SK-MEL-5 (cell line): ENCODE measurements around the gene ATF3. TPM values are rescaled to one million over a fixed set of nuclear protein-coding genes. Genes with fewer than 3 reads are reported as not detected.

Experiments used
- DNase-seq: peaks from one replicate; pipeline ENCODE4 v3.0.0-alpha.2; 2016; ENCODE audit warnings: low read depth, low spot score
- in situ Hi-C: cut with HindIII; loops from 2 replicates; pipeline ENCODE4 v1.10.0; 2016; ENCODE audit warnings: low sequenced_read_pairs, high pct_unique_total_duplicates, low pct_unique_long_range_greater_than_20kb
- polyA plus RNA-seq, 2 experiments: library from polyadenylated mRNA; depleted of rRNA; stranded (reverse); fragments of >200 nt; gene quantifications; 2 replicates each; pipeline ENCODE4 v1.2.3, GENCODE V29; 2015
- total RNA-seq: library from RNA; depleted of rRNA; stranded (reverse); fragments of >200 nt; shearing (Covaris generic); gene quantifications from 2 replicates; pipeline ENCODE4 v1.2.3, GENCODE V29; 2014; rRNA removed

ATF3 gene
- 10.5 and 11.9 TPM in 2 replicates for total RNA-seq
- polyA plus RNA-seq (2015; cell fraction: cytosol; rRNA removed), result 16.9 and 20.2 TPM in 2 replicates
- polyA plus RNA-seq (2015; cell fraction: nucleus; rRNA removed), result 17.3 and 29.6 TPM in 2 replicates

- in situ Hi-C loops, result no loop called here
- peak; percentile 98 for DNase-seq
Measured at GRCh38 chr1:212608392-212608958, at the start of gene ATF3. Gene ATF3 (plus strand): TSS chr1:212608761. CDS start chr1:212615022, 6,261 bp downstream.

DNA sequence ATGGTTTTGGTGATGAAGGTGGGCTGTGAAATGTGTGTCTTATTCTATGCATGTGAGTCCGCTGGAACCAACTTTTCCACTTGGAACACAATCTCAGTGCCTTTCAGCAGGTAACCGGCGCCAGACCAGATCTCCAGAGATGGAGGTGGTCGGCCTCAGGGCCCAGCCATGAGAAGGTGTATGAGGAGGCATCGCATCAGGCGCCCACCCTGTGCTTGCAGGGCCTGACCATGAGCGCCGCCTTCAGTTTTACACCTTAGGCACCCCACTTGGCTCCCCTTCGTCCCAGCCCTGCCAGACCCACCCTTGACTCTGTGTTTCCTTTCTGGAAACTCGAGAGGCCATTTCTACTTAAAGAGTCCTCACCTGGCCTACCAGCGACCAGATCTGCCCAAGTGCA lies 48.6 kb upstream of the ATF3 start:
- DNase-seq, result no peak
- in situ Hi-C loops, result no loop called here

DNA sequence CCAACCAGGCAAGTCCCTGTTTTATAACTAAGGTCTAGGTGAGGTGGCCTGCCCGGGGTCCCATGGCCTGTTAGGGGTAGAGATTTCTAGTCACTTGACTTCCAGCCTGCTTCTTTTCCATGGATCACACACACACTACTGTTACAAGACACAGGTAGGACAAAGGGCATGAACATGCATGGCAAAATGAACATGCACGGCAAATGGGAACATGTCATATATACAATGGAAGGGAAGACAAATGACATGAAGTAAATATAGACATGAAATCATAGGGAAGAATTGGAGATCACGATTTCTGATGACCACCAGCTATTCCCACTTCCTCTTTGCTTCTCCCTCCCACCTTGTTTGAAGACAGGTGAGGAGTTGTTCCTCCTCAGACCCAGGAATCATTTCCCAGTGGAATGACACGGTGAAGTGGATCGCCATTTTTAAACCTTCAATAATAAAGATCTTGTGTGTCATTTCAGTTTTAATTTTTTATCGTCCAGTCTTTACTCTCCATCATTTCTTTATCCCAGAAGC lies 47.6 kb upstream of the ATF3 start:
- in situ Hi-C loops, result no loop called here
- no peak for DNase-seq

DNA sequence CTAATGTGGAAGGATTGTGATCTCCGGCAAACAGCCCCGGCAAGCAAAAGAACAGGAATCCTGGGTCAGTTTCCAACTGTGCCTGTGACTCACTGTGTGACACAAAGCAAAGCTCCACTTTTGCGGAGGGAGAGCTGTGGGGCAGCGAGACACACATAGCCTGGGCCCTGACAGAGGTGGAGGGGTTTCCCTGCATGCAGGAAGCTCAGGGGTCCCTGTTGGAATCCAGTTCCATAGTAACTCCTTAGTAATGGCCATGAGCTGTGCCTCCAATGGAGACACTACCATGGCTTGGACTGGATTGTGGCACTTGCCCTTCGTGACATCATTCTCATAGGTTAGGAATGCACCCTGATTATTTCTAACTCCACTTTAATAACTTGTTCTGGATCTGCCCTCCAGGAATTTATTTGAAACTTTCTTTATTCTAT lies 47.0 kb upstream of the ATF3 start:
- DNase-seq, result no peak
- in situ Hi-C loops, result no loop called here

- in situ Hi-C loops, result no loop called here
- DNase-seq, result no peak
Measured at GRCh38 chr1:212562771-212563170, 45.8 kb upstream of the ATF3 start.

DNA sequence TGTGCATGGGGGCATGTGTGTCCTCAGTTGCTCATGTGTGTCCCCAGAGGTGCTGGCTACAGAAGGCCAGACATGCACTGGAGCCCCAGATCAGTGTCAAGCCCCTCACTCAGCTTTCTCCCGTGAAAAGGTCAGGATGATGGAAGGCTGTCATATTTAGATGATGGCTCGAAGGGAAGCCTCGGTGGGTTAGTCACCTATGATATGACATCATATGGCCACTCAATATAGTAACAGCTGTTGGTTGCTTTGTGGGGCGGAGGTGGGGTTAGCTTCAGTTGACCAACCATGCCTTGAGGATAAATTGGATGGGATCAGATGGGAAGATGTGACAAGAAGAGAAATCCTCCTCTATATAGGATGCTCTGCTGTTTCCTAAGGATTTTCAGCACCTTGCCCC lies 43.5 kb upstream of the ATF3 start:
- in situ Hi-C loops, result no loop called here
- DNase-seq, result no peak

DNA sequence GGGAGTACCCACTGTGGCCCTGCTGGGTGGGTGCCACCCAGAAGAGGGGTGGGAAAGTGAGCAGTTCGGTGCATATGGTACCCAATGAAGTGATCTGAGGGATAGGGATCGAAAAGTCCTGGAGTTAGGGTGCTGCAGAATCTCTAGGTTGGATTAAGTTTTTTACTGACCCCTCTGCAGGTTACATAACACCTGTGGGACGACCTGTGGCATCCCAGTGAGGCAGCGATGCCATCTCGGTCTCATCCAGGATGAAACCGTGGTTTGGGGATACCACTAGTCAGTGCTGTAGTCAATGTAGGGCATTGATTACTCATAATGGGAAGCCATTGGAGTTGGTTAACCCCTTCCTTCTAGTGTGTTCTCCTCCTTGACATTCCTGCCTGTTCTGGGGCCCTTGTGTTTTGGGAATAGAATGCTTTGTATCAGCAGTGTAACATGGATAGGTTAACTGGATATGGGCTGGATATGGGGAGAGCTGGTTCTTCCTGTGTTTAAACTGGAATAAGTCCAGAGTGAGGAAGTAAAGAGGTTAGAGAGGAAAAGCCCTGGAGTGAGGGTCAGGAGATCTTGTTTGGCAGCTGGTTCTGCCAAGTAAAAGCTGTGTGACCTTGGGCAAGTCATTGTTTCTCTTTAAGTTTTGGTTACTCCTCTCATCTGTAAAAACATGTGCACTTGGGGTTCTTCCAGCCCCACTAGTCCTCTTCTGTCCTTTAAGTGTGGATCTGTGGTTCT lies 42.8 kb upstream of the ATF3 start:
- DNase-seq, result no peak
- in situ Hi-C loops, result no loop called here

DNA sequence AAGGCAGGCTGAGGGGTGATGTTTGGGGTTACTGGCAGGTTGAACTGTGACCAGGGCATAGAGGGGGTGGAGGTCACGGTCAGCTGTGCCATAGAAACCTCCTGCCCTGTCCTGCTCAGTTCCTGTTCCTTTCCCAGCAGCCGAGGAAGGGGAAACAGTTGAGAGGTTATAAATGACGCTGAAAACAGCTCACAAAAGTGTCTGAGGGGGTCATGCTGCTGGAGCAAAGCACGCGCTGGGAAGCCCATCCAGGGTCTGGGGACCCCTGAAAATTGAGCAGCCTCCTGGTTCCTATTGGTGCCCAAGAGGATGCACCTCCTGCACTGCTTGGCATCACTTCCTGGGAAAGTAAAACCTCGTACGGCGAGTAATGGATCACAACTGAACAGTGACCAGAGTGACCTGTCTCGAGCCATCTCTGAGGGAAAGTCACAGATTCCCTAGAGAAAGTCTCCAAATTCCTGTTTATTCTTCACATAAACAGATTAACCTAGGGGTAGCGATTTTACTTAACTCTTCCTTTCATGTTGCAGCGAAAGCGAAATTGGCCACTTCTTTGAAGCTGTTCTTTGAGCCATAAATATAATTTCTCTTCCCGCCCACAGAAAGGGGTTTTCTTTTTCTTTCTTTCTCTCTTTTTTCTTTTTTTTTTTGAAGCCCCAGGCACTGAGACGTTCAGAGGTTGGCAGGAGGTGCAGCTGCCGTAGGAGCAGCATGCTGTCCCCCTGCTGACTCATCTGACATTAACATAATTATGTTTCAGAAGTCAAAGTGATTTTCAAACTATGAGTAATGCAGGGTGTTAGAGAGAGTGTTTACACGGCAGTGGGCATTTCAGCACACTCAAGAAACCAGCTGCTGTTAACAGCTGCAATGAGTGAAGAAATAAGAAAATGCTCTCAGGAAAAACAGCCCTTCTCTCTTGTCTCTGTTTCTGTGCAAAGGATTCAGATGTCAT lies 41.8 kb upstream of the ATF3 start:
- in situ Hi-C loops, result no loop called here
- peak; percentile 57 for DNase-seq

GRCh38 chr1:212567638-212568037 lies 40.9 kb upstream of the ATF3 start:
- in situ Hi-C loops, result no loop called here
- DNase-seq, result no peak

GRCh38 chr1:212568978-212569537 lies 39.5 kb upstream of the ATF3 start:
- no peak for DNase-seq
- in situ Hi-C loops, result no loop called here

GRCh38 chr1:212574732-212575131 lies 33.8 kb upstream of the ATF3 start:
- no peak for DNase-seq
- in situ Hi-C loops, result no loop called here

DNA sequence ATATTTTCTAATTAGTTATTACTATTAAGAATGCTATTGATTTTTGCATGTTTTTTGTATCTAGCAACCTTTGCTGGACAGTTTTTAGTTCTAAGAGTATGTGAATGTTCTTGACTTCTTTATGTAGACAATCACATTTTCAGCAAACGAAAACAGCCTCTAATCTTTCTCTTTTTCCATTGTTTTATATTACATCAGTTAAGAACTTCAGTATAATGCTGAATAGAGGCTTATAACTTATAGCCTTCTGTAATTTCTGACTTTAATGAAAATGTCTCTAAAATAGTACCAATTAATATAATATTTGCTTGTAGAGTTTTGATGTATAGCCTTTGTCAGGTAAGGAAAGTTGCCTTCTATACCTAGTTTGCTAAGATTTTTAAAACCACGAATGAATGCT lies 33.2 kb upstream of the ATF3 start:
- DNase-seq, result no peak
- in situ Hi-C loops, result no loop called here

GRCh38 chr1:212578041-212578440 lies 30.5 kb upstream of the ATF3 start:
- in situ Hi-C loops, result no loop called here
- no peak for DNase-seq

DNA sequence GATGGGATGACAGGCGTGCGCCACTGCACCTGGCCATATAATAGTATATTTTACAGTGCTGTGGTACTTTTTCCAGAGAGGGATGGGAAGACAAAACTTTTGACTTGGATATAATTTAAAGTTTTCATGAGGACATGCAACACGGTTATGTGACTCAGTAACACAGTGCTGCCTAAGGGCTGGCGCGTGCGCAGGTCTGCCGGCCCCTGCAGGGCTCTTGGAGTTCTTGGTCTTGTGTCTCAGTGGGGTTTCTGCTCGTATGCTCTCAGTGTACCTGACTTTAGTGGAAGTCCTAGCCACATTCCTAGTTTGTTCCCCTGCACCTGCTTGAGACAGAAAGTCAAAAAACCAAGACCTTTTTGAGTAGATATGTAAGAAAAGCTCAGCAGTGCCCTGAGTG lies 27.5 kb upstream of the ATF3 start:
- in situ Hi-C loops, result no loop called here
- no peak for DNase-seq

DNA sequence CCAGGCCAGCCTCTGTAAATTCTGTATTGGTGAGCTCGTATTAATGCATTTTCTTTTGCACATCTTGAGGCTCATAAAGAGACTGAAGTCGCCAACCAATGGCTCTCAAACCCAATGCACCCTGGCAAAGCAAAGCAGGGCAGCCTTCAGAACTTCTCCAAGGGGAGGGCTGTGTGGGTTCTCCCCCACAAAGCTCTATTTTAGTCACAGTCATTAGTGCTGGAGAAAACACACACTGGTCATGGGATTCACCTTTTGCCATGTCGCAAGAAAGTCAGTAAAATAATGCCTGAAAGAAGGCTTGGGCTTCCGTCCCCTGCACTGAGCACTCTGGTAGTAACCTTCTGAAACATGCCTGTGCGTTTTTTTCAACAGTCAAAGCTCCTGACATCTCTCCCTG lies 26.3 kb upstream of the ATF3 start:
- in situ Hi-C loops, result no loop called here
- DNase-seq, result no peak

GRCh38 chr1:212582808-212583615 lies 25.5 kb upstream of the ATF3 start:
- in situ Hi-C loops, result no loop called here
- DNase-seq, result no peak

DNA sequence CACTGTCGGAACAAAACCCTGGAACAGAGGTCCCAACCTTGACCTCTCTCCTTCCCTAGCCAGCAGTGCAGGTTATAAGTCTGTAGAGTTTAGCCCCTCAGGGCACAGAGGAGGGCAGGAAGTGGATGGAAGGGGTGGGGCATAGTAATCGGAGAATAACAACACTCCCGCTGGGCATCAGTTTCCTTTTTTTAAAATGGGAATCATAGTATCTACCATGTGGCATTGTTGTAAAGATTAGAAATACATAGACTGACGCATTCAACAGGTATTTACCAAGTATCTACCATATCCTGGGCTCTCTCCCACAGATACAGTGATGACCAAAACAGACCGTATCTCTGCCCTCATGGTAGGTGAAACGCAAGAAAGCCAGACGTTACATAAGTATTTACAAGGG lies 24.9 kb upstream of the ATF3 start:
- DNase-seq, result no peak
- in situ Hi-C loops, result no loop called here
